ENCODE results near the gene PPM1E. TPM values are rescaled to one million over a fixed set of nuclear protein-coding genes. Genes with fewer than 3 reads are reported as not detected.

The PPM1E gene
- total RNA-seq, 1 experiment from 2014 or later, result 7.1 TPM

DNA sequence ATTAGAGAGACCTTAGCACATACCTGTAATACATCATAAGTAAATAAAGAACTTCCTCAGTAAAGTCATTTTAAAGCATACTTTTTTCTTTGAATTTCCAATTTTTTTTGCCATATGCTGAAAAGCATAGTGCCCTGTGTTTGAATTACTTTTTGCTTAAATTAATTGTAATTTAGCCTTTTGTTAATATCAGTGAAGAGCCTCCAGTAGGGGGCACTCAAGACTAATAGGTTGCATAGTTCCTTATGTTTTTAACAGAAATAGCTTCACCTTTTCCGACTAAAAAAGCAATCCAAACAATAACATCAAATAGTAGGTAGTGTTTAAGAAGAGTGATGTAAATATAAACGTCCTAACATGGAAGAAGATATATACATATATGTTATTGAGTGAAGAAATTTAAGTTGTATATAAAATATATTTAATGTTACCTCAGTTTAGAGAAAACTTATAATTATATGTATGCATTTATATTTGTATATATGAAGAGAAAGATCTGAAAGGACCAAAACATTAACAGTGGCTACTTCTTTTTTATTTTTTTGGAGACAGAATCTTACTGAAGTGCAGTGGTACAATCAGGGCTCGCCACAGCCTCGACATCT lies 44.6 kb upstream of the PPM1E start:
- Histone ChIP-seq H4K91ac (ENCODE audit: insufficient read length, low read depth, low read length) (no peak overlapping the region), H3K18ac (ENCODE audit: insufficient read length, low read depth, low read length) (no peak overlapping the region), H2BK12ac (ENCODE audit: insufficient read length, low read depth, low read length) (no peak overlapping the region), H4K20me1 (ENCODE audit: control insufficient read depth, insufficient read depth, insufficient read length) (no peaks in the 10 kb centered on the region), H3K4ac (ENCODE audit: low read depth, low read length) (no peak overlapping the region), H2AFZ (ENCODE audit: low read length) (no peak overlapping the region), H3K4me2 (ENCODE audit: insufficient read depth, insufficient read length, low read length) (no peak overlapping the region), H2BK5ac (ENCODE audit: insufficient read length, low read length) (no peak overlapping the region), H3T11ph (ENCODE audit: low read length) (no peak overlapping the region), H2AK5ac (ENCODE audit: insufficient read length, low read length) (no peak overlapping the region), H3K27ac (ENCODE audit: insufficient read length, low read depth, low read length) (no peak overlapping the region), H3K27me3 (ENCODE audit: insufficient read depth, low read length) (no peaks in the 10 kb centered on the region), H2BK120ac (ENCODE audit: low read depth, low read length, poor library complexity, severe bottlenecking) (no peak overlapping the region), H4K5ac (ENCODE audit: insufficient read length, low read depth, low read length) (no peak overlapping the region), H3K56ac (ENCODE audit: insufficient read length, low read depth, low read length) (no peak overlapping the region), H3K9ac (ENCODE audit: extremely low read depth, insufficient read length, low read length) (no peak overlapping the region), H2BK15ac (ENCODE audit: low read depth, low read length) (no peak overlapping the region), H4K8ac (replicated peaks; ENCODE audit: insufficient read length, low read depth, low read length) (no peak overlapping the region), H3K9me3 (ENCODE audit: control insufficient read depth, low read depth, low read length) (no peaks in the 10 kb centered on the region), H3K14ac (ENCODE audit: insufficient read depth, low read length) (no peak overlapping the region), H3K23me2 (ENCODE audit: insufficient read length, low read depth, low read length, poor library complexity, severe bottlenecking) (no peaks in the 10 kb centered on the region), H3K79me2 (ENCODE audit: insufficient read depth, low read length) (no peaks in the 10 kb centered on the region), H3K79me1 (ENCODE audit: insufficient read depth, low read depth, low read length, poor library complexity, severe bottlenecking) (no peaks in the 10 kb centered on the region), H2BK20ac (ENCODE audit: low read depth, low read length, poor library complexity, severe bottlenecking) (no peak overlapping the region), H3K23ac (ENCODE audit: insufficient read length, low read depth, low read length) (no peak overlapping the region), H3K4me1 (ENCODE audit: insufficient read depth, low read length) (no peaks in the 10 kb centered on the region)
- Mint-ChIP-seq H3K4me1 (no peaks in the 10 kb centered on the region), H3K27ac (no peak overlapping the region), H3K9me3 (no peaks in the 10 kb centered on the region), H3K4me3 (no peak overlapping the region), H3K27me3 (ENCODE audit: low read depth) (no peaks in the 10 kb centered on the region), H3K36me3 (ENCODE audit: insufficient read depth in 1 of 3, low read depth in 3 of 3) (peaks cover 0 to 4% (median 3%) of the 10 kb centered on the region in 3 experiments; a peak in 1 of 7 replicates)
- no peak for DNase-seq
- TF ChIP-seq, protein P1, sequence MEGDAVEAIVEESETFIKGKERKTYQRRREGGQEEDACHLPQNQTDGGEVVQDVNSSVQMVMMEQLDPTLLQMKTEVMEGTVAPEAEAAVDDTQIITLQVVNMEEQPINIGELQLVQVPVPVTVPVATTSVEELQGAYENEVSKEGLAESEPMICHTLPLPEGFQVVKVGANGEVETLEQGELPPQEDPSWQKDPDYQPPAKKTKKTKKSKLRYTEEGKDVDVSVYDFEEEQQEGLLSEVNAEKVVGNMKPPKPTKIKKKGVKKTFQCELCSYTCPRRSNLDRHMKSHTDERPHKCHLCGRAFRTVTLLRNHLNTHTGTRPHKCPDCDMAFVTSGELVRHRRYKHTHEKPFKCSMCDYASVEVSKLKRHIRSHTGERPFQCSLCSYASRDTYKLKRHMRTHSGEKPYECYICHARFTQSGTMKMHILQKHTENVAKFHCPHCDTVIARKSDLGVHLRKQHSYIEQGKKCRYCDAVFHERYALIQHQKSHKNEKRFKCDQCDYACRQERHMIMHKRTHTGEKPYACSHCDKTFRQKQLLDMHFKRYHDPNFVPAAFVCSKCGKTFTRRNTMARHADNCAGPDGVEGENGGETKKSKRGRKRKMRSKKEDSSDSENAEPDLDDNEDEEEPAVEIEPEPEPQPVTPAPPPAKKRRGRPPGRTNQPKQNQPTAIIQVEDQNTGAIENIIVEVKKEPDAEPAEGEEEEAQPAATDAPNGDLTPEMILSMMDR (conservative IDR thresholded peaks at IDR 0.05), result peak; percentile 94
- WGBS (ENCODE audit: extremely low coverage, insufficient read length, low lambda C conversion rate), result no CpG with 5 or more reads among the region's 4 CpGs

Data from H9 (cell line).